WTC11 (cell line): ENCODE measurements around the gene FFAR2. TPM values are rescaled to one million over a fixed set of nuclear protein-coding genes. Genes with fewer than 3 reads are reported as not detected.

Experiments
- ATAC-seq: fragments of 200-7000 bp; cut with Tn5 transposase; 2 replicates; pipeline ENCODE4 v1.10.0; 2021; ENCODE audit warnings: mild to moderate bottlenecking, moderate library complexity
- CTCF ChIA-PET: fragments of 300-600 bp; sonication (Branson Sonifier 250); formaldehyde crosslinking; loops from one replicate; lab custom pipeline; 2021; ENCODE audit warnings: antibody characterized with exemption; lab: Charles Lee
- POLR2A ChIA-PET: fragments of 350-600 bp; sonication (Branson Sonifier 250); formaldehyde crosslinking; loops from one replicate; lab custom pipeline; 2021; ENCODE audit warnings: antibody characterized with exemption; lab: Charles Lee
- DNase-seq: peaks from one replicate; pipeline ENCODE4 v3.0.0; 2021; ENCODE audit warnings: low spot score
- H3K27ac Mint-ChIP-seq: 2 replicates; pipeline ENCODE4 v1.8.0; 2021; ENCODE audit warnings: mixed read lengths
- H3K27me3 Mint-ChIP-seq: 2 replicates; pipeline ENCODE4 v1.8.0; 2021; ENCODE audit warnings: low read depth, mild to moderate bottlenecking, moderate library complexity, mixed read lengths
- H3K36me3 Mint-ChIP-seq: 2 replicates; pipeline ENCODE4 v1.8.0; 2021; ENCODE audit warnings: mixed read lengths
- H3K4me1 Mint-ChIP-seq: 2 replicates; pipeline ENCODE4 v1.8.0; 2022; ENCODE audit warnings: mixed read lengths
- H3K4me3 Mint-ChIP-seq: 2 replicates; pipeline ENCODE4 v1.8.0; 2021; ENCODE audit warnings: mild to moderate bottlenecking, moderate library complexity, mixed read lengths
- H3K9me3 Mint-ChIP-seq: 2 replicates; pipeline ENCODE4 v1.8.0; 2021; ENCODE audit warnings: mixed read lengths
- ATF6 ChIP-seq: sonication (generic); formaldehyde crosslinking; IDR thresholded peaks from 2 replicates; pipeline ENCODE4 v1.8.1; 2023; ENCODE audit warnings: mild to moderate bottlenecking, missing genetic modification reagents
- CBFB ChIP-seq: sonication (generic); formaldehyde crosslinking; IDR thresholded peaks from 2 replicates; pipeline ENCODE4 v1.8.1; 2022; ENCODE audit warnings: mild to moderate bottlenecking, low read depth, missing genetic modification reagents
- CTCF ChIP-seq: fragments of 200-600 bp; IDR thresholded peaks from 2 replicates; pipeline ENCODE4 v1.8.0; 2022; ENCODE audit warnings: antibody characterized with exemption
- ESRRA ChIP-seq: sonication (generic); formaldehyde crosslinking; IDR thresholded peaks from 2 replicates; pipeline ENCODE4 v1.8.1; 2022; ENCODE audit warnings: mild to moderate bottlenecking, missing genetic modification reagents, borderline replicate concordance
- HMGXB4 ChIP-seq: sonication (generic); formaldehyde crosslinking; IDR thresholded peaks from 2 replicates; pipeline ENCODE4 v1.8.1; 2023; ENCODE audit warnings: mild to moderate bottlenecking, moderate library complexity, missing genetic modification reagents
- NR2C2 ChIP-seq: sonication (generic); formaldehyde crosslinking; IDR thresholded peaks from 2 replicates; pipeline ENCODE4 v1.8.0; 2022; ENCODE audit warnings: mild to moderate bottlenecking, missing genetic modification reagents
- NR3C1 ChIP-seq: sonication (generic); formaldehyde crosslinking; conservative IDR thresholded peaks from 2 replicates; pipeline ENCODE4 v1.8.1; 2023; ENCODE audit warnings: low read depth, mild to moderate bottlenecking, missing genetic modification reagents
- RELA ChIP-seq: sonication (generic); formaldehyde crosslinking; IDR thresholded peaks from 2 replicates; pipeline ENCODE4 v1.8.1; 2022; ENCODE audit warnings: missing genetic modification reagents, mild to moderate bottlenecking, borderline replicate concordance
- SMAD3 ChIP-seq: sonication (generic); formaldehyde crosslinking; IDR thresholded peaks from 2 replicates; pipeline ENCODE4 v1.8.0; 2022; ENCODE audit warnings: missing genetic modification reagents, mild to moderate bottlenecking, borderline replicate concordance
- USF2 ChIP-seq: sonication (generic); formaldehyde crosslinking; IDR thresholded peaks from 2 replicates; pipeline ENCODE4 v1.8.1; 2023; ENCODE audit warnings: mild to moderate bottlenecking, missing genetic modification reagents, moderate library complexity
- ZNF263 ChIP-seq: sonication (generic); formaldehyde crosslinking; IDR thresholded peaks from 2 replicates; pipeline ENCODE4 v1.8.1; 2022; ENCODE audit warnings: low read depth, mild to moderate bottlenecking, moderate library complexity, missing genetic modification reagents
- ZNF281 ChIP-seq: sonication (generic); formaldehyde crosslinking; IDR thresholded peaks from 2 replicates; pipeline ENCODE4 v1.8.0; 2023; ENCODE audit warnings: mild to moderate bottlenecking, missing genetic modification reagents
- total RNA-seq: library from RNA; stranded (reverse); gene quantifications from 3 replicates; pipeline ENCODE4 v1.2.3, GENCODE V29; 2021

FFAR2 gene
- total RNA-seq, 1 experiment from 2014 or later = not detected

- Mint-ChIP-seq H3K36me3 (no peaks in the 10 kb centered on the region), H3K27me3 (peaks cover 12% of the 10 kb centered on the region; the same call in 1 of the 2 replicates), H3K27ac (no peak overlapping the region), H3K9me3 (peaks cover 10% of the 10 kb centered on the region), H3K4me1 (no peaks in the 10 kb centered on the region), H3K4me3 (no peak overlapping the region)
- POLR2A ChIA-PET = no interaction called here
- no peak for ATAC-seq
- CTCF ChIA-PET = interaction anchor here (1.2 kb wide), 1 partner anchor 11 kb away, joined by 3 read pairs; no protein-coding TSS in a partner anchor
- DNase-seq = no peak
- TF ChIP-seq ZNF281 (CRISPR knock-in tag) = no peak
- TF ChIP-seq CBFB (CRISPR knock-in tag) = no peak
- TF ChIP-seq SMAD3 (CRISPR knock-in tag) = no peak
Measured at GRCh38 chr19:35427187-35427586, 20.9 kb upstream of the FFAR2 start.

GRCh38 chr19:35429698-35430408 lies 18.2 kb upstream of the FFAR2 start:
- TF ChIP-seq HMGXB4 (CRISPR knock-in tag) (no peak), ESRRA (CRISPR knock-in tag) (no peak), ATF6 (CRISPR knock-in tag) (no peak), USF2 (no peak), ZNF263 (CRISPR knock-in tag) (no peak), CTCF (no peak), NR3C1 (CRISPR knock-in tag) (no peak), RELA (CRISPR knock-in tag) (no peak), NR2C2 (CRISPR knock-in tag) (no peak)
- H3K27ac Mint-ChIP-seq = no peak overlapping the region
- CTCF ChIA-PET = interaction anchor here (1.4 kb wide), 1 partner anchor 77 kb away, joined by 5 read pairs; no protein-coding TSS in a partner anchor

More at GRCh38 chr19:35429698-35430408, 18.2 kb upstream of the FFAR2 start:
- POLR2A ChIA-PET = no interaction called here
- H3K27me3 Mint-ChIP-seq = peaks cover 10% of the 10 kb centered on the region; the same call in 1 of the 2 replicates
- no peaks in the 10 kb centered on the region for H3K4me1 Mint-ChIP-seq
- H3K4me3 Mint-ChIP-seq = no peak overlapping the region
- ATAC-seq (no peak), DNase-seq (no peak)
- H3K36me3 Mint-ChIP-seq = no peaks in the 10 kb centered on the region
- H3K9me3 Mint-ChIP-seq = peaks cover 10% of the 10 kb centered on the region
